ENCODE results near the gene KXD1.

DNA sequence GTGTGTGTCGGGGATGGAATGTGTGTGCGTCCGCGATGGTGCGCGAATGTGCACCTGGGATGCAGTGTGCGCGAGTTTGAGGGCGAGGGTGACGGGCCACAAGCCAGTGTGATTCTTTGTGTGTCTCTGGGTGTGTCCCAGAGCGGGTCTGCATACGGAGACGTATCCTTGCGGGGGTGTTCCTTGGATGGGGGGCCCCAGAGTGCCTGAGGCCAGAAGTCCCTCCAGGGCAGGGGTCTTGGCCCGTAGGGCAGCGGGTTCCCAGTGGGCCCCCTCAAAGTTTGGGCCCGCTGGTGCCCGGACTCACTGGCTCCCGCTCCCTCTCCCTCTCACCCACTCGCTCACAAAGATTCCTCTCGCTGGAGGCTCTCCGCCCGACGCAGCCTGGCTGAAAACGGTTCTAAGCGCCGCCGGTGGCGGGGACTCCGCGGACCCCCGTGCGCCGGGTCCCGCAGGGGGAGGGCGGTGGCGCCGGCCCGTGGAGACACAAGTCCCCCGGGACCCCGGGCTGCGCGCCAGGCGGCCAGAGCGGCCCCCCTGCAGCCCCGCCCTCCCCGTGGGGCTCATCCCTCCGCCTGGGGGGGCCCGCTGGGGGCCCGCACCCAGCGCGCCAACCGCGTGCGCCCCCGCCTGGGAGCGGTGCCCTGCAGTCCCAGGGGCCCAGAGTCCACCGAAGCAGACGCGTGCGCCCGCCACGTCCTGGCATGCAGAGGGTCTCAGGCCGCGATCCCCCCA, 48.0 kb downstream of the KXD1 start:
- no peak for TF ChIP-seq POLR2A (IDR thresholded peaks at IDR 0.05)
- TF ChIP-seq, protein P1, sequence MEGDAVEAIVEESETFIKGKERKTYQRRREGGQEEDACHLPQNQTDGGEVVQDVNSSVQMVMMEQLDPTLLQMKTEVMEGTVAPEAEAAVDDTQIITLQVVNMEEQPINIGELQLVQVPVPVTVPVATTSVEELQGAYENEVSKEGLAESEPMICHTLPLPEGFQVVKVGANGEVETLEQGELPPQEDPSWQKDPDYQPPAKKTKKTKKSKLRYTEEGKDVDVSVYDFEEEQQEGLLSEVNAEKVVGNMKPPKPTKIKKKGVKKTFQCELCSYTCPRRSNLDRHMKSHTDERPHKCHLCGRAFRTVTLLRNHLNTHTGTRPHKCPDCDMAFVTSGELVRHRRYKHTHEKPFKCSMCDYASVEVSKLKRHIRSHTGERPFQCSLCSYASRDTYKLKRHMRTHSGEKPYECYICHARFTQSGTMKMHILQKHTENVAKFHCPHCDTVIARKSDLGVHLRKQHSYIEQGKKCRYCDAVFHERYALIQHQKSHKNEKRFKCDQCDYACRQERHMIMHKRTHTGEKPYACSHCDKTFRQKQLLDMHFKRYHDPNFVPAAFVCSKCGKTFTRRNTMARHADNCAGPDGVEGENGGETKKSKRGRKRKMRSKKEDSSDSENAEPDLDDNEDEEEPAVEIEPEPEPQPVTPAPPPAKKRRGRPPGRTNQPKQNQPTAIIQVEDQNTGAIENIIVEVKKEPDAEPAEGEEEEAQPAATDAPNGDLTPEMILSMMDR (IDR thresholded peaks at IDR 0.05), result no peak
